Activated T-helper 9 cell treated with anti-CD3 and anti-CD28 coated beads, Interleukin-2, amount 50 U/mL, for 16 hours (primary cell): ENCODE measurements around the gene STT3A.

Source experiments
- DNase-seq: peaks from one replicate; pipeline ENCODE4 v3.0.0-alpha.2; 2020; ENCODE audit warnings: low read depth

Gene STT3A

DNA sequence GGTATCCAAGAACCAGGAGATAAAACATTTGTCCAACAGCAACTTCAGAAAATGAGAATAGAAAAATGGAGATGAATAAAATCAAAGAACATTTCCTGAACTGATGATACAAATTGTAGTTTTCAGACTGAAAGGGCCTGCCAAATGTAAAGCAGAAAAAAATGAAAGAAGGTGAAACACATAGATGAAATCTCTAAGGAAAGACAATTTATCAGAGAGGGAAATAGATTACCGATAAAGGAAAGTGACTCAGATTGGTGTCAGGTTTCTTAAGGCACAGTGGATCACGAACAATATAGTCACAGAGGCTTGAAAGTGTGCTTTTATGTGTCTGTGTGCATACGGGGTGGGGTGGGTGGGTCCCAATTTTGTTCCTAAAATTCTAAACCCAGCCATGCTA, 4.1 kb upstream of the STT3A start:
- no peak for DNase-seq

DNA sequence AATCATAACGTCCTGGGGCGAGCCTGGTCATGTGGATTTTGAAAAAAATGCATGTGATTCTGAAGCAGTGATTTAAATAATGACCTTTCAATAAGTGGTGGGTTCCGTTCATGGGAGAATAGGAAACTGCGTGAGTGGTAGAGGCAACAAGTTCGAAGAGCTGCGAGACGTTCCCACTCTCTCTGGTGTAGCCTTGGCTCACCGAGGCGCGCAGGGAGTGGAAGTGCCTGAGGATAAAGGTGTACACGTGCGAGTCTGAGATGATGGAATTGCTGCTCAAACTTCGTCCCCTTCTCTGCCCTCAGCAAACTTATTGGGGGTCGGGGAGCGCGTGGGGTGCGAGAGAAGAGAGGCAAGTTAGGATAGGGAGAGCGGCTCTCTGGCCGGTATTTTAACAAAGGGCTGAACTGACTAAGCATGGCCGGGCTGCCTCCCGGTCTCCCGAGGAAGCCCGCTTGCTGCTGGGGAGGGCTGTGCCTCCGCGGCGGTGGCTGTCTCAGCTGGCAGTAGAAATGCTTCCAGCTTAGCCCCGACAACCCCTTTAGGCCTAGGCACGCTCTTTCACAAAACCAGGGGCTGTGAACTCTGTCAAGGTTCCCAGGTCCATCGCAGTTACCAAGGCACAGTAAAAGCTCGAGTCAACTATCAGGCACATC, 875 bp upstream of the STT3A start:
- peak; percentile 9 for DNase-seq

DNA sequence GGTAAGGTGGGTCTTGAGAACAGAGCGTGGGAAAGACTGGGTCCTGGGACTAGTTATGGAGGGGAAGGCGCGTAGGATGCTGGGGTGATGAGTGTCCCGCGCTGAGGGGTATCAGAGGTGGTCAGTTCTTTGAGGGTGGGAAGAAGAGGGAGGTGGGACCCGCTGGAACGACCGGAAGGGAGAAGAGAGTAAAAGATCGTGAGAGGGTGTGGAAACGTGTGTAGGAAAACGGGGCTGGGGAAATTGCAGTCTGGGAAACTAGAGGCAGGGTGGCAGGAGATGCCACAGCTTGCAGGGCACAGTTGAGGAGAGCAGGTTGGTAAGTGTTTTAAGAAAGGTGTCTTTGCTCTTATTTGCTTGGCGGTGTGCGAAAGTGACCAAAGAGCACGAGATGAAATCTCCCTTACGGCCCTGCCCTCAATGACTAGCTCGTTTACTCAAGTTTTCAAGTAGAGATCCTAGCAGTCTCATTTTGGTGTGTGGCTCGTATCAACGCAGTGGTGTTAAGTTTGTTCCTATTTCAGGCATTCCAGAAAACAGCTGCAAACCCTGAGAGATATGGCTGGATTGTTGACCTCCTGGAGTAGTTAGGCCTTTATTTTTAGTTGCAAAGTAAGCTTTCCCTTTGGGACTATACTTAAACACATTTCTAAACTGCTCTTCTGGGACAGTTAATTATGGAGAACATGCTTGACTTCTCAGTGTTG, 615 bp downstream of the STT3A start:
- DNase-seq, result no peak

DNA sequence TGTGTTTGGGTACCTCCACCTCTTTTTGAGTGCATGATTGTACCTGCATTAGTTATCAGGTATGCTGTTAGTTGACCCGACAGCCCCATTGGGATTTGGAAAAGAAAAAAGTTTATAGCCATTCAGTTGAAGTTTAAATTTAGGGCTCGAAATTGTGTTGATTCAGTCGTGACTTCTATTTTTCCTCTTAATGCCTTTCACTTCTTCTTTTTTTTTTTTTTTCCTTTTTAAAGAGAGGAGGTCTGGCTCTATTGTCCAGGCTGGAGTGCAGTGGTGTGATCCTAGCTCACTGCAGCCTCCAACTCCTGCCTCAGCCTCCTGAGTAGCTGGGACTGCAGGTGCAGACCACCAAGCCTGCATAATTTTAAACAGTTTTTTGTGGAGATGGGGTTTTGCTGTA, 2.3 kb downstream of the STT3A start:
- no peak for DNase-seq

DNA sequence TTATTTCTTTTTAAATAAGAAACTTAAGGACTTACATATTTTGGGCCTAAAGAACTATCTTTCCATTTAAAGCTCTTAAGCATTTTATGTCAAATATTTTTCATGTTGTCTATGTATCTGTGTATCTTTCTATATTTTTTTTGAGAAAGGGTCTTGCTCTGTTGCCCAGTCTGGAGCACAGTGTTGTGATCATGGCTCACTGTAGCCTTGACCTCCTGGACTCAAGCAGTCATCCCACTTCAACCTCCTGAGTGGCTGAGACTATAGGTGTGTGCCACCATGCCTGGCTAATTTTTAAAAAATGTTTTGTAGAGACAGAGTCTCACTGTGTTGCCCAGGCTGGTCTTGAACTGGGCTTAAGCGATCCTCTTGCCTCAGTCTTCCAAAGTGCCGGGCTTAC, 8.0 kb downstream of the STT3A start:
- DNase-seq, result no peak

DNA sequence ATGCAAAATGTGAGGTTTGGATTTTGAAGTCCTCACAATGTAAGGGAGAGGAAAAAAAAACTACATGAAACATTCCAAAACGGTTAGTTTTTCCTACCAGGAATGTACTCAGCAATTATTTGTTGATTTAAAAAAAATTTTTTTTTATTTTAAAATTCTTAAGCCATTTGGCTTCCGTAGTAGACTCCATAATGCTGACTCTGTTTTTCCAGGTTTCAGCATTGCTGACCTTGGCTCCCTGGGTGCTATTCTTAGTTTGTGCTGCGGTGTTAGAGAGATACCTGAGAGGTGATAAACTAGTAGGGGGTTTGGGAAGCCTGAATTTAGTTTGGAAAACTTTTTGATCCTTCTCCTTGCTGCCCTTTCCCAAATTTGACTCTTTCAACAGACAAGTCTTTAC, 10.6 kb downstream of the STT3A start:
- no peak for DNase-seq

DNA sequence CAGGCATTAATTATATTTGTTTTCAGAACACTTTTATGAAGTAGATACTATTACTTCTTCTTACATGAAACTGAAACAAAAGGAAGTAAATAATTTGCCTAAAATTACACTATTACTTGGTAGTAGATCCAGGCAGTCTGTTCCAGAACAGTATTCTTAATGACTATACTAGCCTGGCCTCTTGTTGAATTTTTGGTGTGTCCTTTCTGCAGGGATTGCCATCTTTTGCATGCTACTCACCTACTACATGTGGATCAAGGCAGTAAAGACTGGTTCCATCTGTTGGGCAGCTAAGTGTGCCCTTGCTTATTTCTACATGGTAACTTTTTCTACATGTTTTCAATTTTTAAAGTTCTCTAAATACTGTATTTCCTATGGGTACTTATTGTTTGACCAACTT, 12.8 kb downstream of the STT3A start:
- DNase-seq, result no peak

DNA sequence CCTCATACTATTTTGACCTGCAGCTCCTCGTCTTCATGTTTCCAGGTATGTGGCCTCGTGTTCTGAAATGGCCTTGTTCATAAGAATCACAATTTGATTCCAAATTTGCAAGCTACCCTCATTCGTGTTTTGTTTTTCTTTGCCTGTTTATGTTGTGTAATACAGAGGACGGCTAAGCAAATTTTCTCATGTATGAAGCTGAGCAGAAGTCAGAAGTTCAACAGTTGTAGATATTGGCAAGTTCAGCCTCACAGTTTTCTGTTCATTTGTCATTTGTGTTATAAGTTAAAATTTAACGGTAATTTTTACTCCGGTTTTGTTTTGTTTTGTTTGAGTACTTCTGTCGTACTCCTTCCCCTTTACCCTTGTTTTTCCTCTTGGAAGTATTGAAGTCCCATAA, 16.9 kb downstream of the STT3A start:
- DNase-seq, result no peak

DNA sequence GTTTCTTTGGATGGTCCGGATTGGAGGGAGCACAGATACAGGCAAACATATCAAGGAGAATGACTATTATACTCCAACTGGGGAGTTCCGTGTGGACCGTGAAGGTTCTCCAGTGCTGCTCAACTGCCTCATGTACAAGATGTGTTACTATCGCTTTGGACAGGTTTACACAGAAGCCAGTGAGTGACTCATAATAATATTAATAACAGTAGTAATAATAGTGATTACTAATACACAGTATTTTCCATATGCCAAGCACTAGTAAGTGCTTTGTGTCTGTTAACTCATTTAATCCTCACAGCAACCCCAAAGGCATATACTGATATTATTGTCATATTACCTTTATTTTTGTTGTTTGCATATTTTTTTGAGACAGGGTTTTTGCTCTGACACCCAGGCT, 25.7 kb downstream of the STT3A start:
- DNase-seq, result no peak

DNA sequence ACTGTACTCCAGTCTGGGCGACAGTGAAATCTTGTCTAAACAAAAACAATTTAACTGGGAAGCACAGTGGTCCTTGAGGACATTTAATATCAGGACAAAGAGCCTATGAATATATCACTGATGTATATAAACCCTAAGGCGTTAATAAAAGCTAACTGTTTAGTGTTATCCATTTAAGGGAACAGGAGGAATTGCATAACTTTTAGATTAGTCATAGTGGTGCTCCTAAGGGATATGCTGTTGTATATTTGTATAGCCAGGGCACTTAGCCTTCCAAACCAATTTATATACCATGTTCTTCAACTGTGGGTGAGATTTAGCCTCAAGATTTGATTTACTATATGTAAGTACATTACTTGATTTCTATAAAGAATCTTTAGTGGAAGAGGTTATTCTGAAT, 29.3 kb downstream of the STT3A start:
- no peak for DNase-seq

DNA sequence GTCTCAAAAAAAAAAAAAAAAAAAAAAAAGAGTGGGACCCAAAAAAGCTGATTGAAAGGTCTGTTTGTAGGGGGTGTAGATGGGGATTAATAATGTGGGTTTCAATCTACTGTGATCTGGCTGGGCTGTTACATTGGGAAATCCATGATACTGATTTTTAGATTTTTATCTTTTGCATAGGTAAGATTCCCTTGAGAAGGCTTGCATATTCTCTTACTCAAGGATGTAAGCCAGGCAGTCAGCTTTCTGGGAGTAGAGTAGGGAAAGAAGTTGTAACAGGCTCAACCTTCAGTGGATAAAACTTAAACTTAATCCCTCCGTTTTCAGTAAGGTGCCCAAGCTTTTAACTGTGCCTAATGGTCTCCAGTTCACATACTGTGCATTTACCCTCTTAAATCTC, 30.4 kb downstream of the STT3A start:
- DNase-seq, result no peak

DNA sequence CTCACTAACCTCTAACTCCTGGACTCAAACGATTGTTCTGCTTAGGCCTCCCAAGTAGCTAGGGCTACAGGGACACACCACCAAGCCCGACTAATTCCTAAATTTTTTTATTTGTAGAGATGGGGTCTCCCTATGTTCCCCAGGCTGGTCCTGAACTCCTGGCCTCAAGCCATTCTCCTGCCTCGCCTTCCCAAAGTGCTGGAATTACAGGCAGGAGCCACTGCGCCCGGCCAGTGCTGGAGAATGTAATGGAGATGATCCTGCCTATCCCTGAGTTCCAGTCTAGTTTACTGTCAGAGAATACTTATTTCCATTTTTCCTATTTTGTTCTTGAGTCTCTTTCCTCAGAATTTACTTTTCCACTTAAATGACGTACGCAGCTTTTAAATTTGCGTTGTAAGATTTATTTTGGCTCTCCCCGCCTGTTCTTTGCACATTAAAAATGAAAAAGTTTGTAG, 32.1 kb downstream of the STT3A start, which contains the start of gene CHEK1:
CHEK1 (plus strand) TSS at position 408 of the 458 bp plus-strand sequence. CDS start 1,606 bp downstream, outside the sequence.
- DNase-seq, result no peak

DNA sequence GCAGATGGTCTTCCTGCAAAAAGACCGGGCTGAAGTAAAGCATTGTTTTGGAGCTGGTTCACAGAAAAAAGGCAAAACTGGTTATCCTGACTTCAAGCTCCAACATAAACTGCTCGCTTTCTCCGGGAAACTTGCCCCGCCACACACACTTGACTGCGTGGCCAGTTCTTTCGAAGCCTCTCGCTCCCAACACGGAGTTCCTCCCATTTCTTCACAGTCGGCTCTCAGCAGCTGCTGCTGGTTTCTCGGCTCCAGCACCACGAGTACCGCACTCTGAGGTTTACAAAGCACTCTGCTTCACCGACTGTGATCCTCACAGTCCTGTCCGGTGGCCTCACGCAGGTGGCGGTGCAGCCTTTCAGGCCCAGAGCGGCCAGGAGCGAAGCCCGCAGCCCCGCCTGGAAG, 32.6 kb downstream of the STT3A start:
- no peak for DNase-seq

DNA sequence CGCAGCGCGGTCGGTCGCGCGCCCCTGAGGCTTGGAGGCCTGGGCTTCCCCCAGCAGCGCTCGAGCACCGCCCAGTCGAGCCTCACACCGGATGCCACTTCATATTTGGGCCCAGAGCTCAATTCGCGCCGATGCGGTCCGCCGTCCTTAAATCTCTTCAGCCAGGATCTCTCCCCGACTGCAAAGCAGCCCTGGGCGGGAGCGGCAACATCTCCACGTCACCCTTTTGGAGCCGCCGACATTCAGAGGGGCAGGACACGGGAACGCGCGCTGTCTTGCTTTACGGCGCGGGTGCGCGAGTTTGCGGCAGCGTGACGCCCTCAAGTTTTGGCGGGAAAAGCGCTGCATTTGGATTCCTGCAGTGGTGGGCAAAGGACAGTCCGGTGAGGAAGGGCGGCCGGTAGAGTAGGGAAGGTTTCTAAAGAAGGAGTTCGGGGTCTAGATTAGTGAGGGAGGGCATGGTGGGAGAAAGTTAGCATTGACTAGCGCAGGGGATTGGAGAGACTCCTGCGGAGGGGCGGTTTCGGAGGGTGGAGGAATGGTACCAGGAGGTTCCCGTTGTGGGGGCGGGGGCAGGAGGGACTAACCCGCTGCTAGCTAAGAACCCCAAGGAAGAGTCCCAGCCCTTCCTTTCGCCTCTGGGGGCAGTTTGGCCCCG, 33.1 kb downstream of the STT3A start:
- DNase-seq, result peak; percentile 72

DNA sequence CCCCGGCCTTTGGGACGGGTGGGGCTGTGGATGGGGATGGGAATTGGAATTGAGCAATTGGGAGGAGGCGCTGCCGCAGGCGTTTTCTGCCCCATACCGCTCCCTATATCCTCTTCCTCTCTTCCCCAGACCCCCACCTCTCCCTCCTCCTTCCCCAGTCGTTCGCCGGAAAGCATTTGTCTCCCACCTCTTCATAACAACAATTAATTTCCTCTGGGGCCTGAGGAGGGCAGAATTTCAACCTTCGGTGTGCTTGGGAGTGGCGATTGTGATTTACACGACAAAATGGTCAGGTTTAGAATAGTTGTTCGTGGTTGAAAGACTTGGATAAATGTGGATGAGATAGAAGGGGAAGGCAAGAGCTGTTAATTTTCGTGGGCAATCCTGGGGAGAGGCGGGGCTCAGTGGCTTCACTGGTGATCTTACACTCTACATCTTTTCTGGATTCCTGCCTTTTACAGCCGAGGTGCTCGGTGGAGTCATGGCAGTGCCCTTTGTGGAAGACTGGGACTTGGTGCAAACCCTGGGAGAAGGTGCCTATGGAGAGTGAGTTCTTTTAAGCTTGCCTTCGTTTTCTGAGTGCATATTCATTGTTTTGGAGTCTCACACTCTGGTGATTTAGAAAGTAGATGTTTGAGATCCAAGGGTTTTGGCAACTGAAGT, 33.8 kb downstream of the STT3A start:
- no peak for DNase-seq

DNA sequence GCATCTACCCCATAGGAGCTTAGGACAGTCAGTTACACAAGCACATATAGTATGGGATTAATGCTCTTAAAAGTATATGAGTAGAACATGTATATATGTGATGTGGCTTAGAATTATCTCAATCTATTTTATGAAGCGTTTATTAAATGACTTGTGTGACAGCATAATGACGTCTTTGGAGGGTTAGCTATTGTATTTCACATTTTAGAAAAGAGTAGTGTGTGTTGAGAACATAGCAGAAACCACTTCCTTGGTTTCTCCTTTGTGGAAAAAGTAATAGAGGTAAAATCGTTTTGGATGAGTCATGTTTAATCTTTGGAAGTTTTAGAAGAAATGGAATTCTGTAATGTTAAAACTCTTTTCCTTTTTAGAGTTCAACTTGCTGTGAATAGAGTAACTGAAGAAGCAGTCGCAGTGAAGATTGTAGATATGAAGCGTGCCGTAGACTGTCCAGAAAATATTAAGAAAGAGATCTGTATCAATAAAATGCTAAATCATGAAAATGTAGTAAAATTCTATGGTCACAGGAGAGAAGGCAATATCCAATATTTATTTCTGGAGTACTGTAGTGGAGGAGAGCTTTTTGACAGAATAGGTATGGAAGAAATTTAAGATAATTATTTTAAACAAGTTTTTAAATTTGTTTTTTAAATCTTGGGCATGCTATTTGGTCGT, 34.7 kb downstream of the STT3A start:
- DNase-seq, result no peak

DNA sequence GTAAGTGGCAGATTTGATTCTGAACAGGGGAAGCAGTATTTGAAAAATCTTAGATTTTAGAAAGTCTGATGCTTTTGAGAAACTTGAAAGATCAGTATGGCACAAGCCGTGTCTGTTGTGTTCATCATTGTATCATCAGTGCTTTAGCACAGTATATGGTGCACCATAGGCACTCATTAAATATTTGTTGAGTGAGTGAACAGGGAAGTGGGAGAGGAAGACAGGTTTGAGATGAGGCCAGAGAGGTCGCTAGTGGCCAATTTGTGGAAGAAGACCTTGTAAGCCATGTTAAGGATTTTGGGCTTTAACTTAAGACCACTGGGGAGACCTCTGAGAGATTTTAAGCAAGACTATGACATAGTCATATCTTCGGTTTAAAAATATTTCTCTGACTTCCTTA, 45.2 kb downstream of the STT3A start:
- DNase-seq, result no peak

DNA sequence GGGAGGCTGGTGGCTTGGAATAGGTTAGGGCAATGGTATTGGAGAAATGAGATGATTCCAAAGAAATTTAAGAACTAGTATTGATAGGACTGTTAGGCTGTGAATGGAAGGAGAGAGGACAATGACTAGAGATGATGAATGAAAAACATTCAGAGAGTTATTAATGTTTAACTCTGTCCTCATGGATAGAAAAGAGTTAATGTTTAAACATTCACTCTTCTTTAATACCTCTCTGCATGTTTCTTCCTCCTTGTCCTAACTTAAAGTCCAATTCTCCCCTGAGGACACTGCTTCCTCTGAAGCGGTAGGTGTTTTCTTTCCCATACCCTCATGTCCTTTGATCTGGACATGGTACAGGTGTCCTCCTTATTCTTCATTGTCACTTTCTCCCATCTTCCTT, 45.7 kb downstream of the STT3A start:
- no peak for DNase-seq

DNA sequence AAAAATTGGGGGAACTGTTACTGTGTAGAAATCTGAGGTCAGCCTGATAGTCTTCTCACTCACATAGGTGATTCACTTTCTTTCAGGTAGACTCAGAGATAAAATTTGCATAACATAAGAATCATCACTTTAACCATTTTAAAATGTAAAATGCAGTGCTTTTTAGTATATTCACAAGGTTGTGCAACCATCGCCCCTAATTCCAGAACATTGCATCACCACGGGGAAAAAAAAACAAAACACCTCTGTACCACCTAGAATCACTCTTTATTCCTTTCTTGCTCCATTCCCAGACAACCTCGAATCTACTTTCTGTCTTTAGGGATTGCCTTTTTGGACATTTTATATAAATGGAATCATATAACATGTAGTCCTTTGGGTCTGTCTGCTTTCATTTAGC, 53.2 kb downstream of the STT3A start:
- no peak for DNase-seq

DNA sequence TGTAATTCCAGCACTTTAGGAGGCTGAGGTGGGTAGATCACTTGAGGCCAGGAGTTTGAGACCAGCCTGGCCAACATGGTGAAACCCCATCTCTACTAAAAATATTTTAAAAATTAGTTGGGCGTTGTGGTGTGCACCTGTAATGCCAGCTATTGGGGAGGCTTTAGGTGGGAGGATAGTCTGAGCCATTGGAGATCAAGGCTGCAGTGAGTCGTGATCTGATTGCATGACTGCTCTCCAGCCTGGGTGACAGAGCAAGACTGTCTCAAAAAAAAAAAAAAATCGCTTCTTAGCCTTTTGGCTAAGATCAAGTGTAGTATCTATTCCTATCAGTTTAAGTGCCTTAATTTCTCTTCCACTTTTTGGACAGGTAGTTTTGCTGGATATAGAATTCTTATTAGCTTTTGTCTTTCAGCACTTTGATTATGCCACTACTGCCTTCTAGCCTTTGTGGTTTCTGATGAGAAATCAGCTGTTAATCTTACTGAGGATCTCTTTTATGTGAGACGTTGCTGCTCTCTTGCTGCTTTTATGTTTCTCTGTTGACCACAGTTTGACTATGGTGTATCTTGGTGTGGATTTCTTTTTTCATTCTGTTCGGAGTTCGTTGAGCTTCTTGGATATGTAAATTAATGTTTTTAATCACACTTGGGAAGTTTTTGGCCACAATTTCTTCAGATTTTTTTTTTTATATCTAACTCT, 57.0 kb downstream of the STT3A start:
- no peak for DNase-seq

DNA sequence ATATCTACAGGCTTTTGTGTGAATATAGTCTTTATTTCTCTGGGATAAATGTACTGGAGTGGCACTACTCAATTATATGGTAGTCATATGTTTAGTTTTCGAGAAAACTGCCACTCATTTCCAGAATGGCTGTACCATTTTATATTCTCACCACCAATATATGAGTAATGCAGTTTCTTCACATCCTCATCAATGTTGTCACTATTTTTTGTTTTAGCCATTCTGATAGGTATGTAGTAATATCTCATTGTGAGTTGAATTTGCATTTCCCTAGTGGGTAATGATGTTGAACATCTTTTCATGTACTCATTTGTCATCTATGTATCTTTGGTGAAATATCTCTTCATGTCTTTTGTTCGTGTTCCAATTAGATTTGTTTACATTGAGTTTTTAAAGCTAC, 70.0 kb downstream of the STT3A start:
- DNase-seq, result no peak

DNA sequence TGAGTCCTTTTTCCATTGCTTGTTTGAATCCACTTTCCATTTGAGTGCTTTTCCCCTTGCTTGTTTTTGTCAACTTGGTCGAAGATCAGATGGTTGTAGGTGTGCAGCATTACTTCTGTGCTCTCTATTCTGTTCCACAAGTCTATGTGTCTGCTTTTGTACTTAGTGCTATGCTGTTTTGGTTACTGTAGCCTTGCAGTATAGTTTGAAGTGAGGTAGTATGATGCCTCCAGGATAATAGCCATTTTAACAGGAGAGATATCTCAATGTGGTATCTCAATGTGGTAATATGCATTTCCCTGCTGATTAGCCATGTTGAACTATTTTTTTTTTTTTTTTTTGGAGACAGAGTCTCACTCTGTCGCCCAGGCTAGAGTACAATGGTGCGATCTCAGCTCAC, 71.3 kb downstream of the STT3A start:
- DNase-seq, result no peak
